Measurements from ENCODE around the gene RSPO3.

Gene RSPO3

GRCh38 chr6:127114214-127114760 lies 4.2 kb upstream of the RSPO3 start:
- DNase-seq, result no peak

- DNase-seq, result no peak
Measured at GRCh38 chr6:127115084-127115655, 3.3 kb upstream of the RSPO3 start.

- DNase-seq, result no peak
Measured at GRCh38 chr6:127115746-127116145, 2.7 kb upstream of the RSPO3 start.

- no peak for DNase-seq
Measured at GRCh38 chr6:127117979-127118297, 533 bp upstream of the RSPO3 start.

GRCh38 chr6:127119102-127120022 lies 891 bp downstream of the RSPO3 start:
- DNase-seq, result no peak

GRCh38 chr6:127120023-127120786 lies 1.7 kb downstream of the RSPO3 start:
- no peak for DNase-seq

GRCh38 chr6:127120787-127121636 lies 2.5 kb downstream of the RSPO3 start:
- peak; percentile 22 to 95 for DNase-seq

GRCh38 chr6:127121637-127121960 lies 3.1 kb downstream of the RSPO3 start:
- DNase-seq, result no peak

GRCh38 chr6:127124172-127124571 lies 5.7 kb downstream of the RSPO3 start:
- DNase-seq, result no peak

- DNase-seq, result no peak
Measured at GRCh38 chr6:127124680-127125079, 6.2 kb downstream of the RSPO3 start.

- DNase-seq, result no peak
Measured at GRCh38 chr6:127128066-127128465, 9.6 kb downstream of the RSPO3 start.

GRCh38 chr6:127129251-127129650 lies 10.8 kb downstream of the RSPO3 start:
- no peak for DNase-seq

- DNase-seq, result no peak
Measured at GRCh38 chr6:127131275-127131674, 12.8 kb downstream of the RSPO3 start.

- no peak for DNase-seq
Measured at GRCh38 chr6:127131772-127132376, 13.4 kb downstream of the RSPO3 start.

- no peak for DNase-seq
Measured at GRCh38 chr6:127134136-127134535, 15.7 kb downstream of the RSPO3 start.

GRCh38 chr6:127136786-127137185 lies 18.3 kb downstream of the RSPO3 start:
- DNase-seq, result no peak

GRCh38 chr6:127146932-127147331 lies 28.5 kb downstream of the RSPO3 start:
- no peak for DNase-seq

GRCh38 chr6:127147534-127147933 lies 29.1 kb downstream of the RSPO3 start:
- DNase-seq, result no peak

GRCh38 chr6:127148511-127148910 lies 30.0 kb downstream of the RSPO3 start:
- no peak for DNase-seq

- no peak for DNase-seq
Measured at GRCh38 chr6:127154509-127154908, 36.0 kb downstream of the RSPO3 start.

- no peak for DNase-seq
Measured at GRCh38 chr6:127160484-127160883, 42.0 kb downstream of the RSPO3 start.

GRCh38 chr6:127162836-127163235 lies 44.4 kb downstream of the RSPO3 start:
- no peak for DNase-seq

Measured in cerebellar nuclear complex (tissue), 1 donor.